A549 (cell line): ENCODE results near the gene NLK.

Experiments used
- EP300 ChIP-seq, 2 experiments: fragments of >200 bp; sonication (Bioruptor Twin); formaldehyde crosslinking; IDR thresholded peaks; 2 replicates in 1 of 2; 3 replicates in 1 of 2; pipeline ENCODE4 v1.6.1; 2016 to 2017
- JUNB ChIP-seq: fragments of >200 bp; sonication (Bioruptor Twin); formaldehyde crosslinking; IDR thresholded peaks from 2 replicates; pipeline ENCODE4 v1.6.1; 2016
- POLR2A ChIP-seq: IDR thresholded peaks from 2 replicates; pipeline ENCODE4 v1.6.1; 2012; ENCODE audit warnings: mild to moderate bottlenecking, low read length
- SREBF2 ChIP-seq: fragments of 450-650 bp; IDR thresholded peaks from 2 replicates; pipeline ENCODE4 v1.6.1; 2014; ENCODE audit warnings: mild to moderate bottlenecking, moderate library complexity
- TF ChIP-seq, protein P1 (sequence below): fragments of >200 bp; sonication (Bioruptor Twin); formaldehyde crosslinking; IDR thresholded peaks from 3 replicates; pipeline ENCODE4 v1.5.1; 2016

DNA sequence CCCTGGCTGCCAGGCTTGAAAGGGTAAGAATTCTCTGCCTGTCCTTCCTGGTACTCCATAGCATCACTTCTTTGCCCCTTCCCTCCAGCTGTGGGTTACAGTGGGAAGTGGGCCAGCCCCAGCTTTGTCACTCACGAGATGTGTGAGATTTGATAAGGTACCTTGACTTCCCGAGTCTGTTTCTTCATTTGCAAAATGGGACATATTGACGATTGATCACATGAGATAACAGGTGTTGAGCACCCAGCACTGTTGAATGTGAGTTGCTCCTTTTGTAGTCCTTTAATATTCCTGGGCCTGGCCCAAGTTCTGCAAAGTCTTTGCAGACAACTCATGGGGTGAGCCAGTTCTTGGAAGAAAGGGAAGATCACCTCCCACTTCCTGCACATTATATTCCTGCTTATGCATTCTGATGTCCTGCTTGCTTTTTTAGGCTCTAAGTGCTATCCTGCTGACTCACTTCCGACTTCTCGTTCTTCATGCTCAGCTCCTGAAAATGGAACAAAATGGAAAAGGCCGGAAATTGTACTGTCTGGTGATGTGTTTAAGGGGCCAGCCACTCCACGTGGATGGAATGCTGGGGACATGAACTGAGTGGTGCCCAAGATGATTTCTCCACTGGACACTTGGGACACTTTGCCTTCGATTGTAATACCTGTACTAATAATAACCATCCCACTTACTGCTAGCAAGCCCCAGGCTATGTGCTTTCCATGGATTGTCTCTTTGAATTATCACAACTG, 8.3 kb upstream of the NLK start:
- TF ChIP-seq POLR2A, result no peak
- TF ChIP-seq, protein P1, sequence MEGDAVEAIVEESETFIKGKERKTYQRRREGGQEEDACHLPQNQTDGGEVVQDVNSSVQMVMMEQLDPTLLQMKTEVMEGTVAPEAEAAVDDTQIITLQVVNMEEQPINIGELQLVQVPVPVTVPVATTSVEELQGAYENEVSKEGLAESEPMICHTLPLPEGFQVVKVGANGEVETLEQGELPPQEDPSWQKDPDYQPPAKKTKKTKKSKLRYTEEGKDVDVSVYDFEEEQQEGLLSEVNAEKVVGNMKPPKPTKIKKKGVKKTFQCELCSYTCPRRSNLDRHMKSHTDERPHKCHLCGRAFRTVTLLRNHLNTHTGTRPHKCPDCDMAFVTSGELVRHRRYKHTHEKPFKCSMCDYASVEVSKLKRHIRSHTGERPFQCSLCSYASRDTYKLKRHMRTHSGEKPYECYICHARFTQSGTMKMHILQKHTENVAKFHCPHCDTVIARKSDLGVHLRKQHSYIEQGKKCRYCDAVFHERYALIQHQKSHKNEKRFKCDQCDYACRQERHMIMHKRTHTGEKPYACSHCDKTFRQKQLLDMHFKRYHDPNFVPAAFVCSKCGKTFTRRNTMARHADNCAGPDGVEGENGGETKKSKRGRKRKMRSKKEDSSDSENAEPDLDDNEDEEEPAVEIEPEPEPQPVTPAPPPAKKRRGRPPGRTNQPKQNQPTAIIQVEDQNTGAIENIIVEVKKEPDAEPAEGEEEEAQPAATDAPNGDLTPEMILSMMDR, result no peak
- TF ChIP-seq EP300 (IDR thresholded peaks at IDR 0.05), result no peak
- TF ChIP-seq SREBF2, result no peak
- TF ChIP-seq JUNB, result no peak
